ENCODE measurements around the gene AMPD2. TPM values are rescaled to one million over a fixed set of nuclear protein-coding genes. Genes with fewer than 3 reads are reported as not detected.

Gene AMPD2
- total and polyA plus RNA-seq, 9 of the 15 experiments (the other 6 are each of a cell fraction or from before 2014, with no cell fraction given): 2.0 to 77.7 (median 28.2) TPM

DNA sequence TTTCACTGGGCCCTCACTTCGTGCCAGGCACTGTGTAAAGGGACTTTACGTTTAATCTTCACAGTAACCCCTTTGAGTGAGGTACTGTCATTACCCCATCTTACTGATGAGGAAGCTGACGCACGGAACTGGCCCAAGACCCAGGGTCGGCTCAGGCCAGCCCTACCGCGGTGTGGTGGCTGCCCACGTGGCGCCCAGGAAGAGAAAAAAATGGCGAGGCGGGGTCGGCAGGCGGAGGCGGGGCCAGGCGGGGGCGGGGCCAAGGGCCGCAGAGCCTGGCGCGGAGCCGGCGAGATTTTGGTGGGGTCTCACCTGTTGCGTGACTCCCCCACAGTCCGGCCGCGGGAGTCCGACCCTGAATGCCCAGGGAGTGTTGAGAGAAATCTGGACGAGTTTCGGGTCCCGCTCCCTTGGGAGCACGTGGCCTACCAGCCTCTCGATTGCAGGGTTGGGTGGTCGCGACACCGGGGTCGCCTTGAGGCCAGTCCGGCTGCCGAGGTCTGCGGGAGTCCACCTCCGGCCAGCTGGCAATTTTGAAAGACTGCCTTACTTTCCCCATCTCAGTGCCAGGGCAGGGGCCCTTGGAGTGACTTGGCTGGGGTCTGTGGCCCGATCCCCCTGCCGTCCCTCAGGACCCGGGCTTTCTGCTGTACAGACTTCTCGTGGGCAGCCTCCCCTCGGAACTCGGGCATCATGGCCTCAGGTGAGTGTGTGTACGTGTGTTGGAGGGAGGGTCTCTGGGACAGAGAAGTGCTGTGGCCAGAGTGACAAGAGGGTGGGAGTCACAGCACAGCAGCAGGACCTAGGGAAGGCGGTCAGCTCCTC lies at the start of gene AMPD2, which contains the start of gene GNAT2 (continued):
- 0 out of 2 replicates have a peak, but pooled peaks have one; percentile 31 for TF ChIP-seq ZBTB17 (CRISPR knock-in tag; IDR thresholded peaks at IDR 0.05)
- TF ChIP-seq POLR2AphosphoS2 (IDR thresholded peaks at IDR 0.05; ENCODE audit: low read length): no peak
- TF ChIP-seq, protein P1, sequence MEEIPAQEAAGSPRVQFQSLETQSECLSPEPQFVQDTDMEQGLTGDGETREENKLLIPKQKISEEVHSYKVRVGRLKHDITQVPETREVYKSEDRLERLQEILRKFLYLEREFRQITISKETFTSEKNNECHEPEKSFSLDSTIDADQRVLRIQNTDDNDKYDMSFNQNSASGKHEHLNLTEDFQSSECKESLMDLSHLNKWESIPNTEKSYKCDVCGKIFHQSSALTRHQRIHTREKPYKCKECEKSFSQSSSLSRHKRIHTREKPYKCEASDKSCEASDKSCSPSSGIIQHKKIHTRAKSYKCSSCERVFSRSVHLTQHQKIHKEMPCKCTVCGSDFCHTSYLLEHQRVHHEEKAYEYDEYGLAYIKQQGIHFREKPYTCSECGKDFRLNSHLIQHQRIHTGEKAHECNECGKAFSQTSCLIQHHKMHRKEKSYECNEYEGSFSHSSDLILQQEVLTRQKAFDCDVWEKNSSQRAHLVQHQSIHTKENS (CRISPR knock-in tag; IDR thresholded peaks at IDR 0.05): no peak
- TF ChIP-seq ZNF41 (CRISPR knock-in tag; conservative IDR thresholded peaks at IDR 0.05): no peak
- TF ChIP-seq COPS2 (conservative IDR thresholded peaks at IDR 0.05): no peak
- no peak for TF ChIP-seq MTA2 (IDR thresholded peaks at IDR 0.05; ENCODE audit: low read depth)
- TF ChIP-seq CREB3L1 (IDR thresholded peaks at IDR 0.05; ENCODE audit: borderline replicate concordance, low read depth): peak; percentile 98
- no peak for TF ChIP-seq ZNF274 (IDR thresholded peaks at IDR 0.05; ENCODE audit: borderline replicate concordance, low read depth, low read length)
- no peak for TF ChIP-seq ZNF316 (IDR thresholded peaks at IDR 0.05)
- TF ChIP-seq ZNF696 (CRISPR knock-in tag; conservative IDR thresholded peaks at IDR 0.05): no peak
- TF ChIP-seq, protein P2, sequence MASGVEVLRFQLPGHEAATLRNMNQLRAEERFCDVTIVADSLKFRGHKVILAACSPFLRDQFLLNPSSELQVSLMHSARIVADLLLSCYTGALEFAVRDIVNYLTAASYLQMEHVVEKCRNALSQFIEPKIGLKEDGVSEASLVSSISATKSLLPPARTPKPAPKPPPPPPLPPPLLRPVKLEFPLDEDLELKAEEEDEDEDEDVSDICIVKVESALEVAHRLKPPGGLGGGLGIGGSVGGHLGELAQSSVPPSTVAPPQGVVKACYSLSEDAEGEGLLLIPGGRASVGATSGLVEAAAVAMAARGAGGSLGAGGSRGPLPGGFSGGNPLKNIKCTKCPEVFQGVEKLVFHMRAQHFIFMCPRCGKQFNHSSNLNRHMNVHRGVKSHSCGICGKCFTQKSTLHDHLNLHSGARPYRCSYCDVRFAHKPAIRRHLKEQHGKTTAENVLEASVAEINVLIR (CRISPR knock-in tag; IDR thresholded peaks at IDR 0.05): no peak
- TF ChIP-seq NCOA2 (IDR thresholded peaks at IDR 0.05; ENCODE audit: partially characterized antibody in 2 of 2): no peak
- no peak for TF ChIP-seq TARDBP (IDR thresholded peaks at IDR 0.05)
- TF ChIP-seq ARID2 (IDR thresholded peaks at IDR 0.05): no peak
- no peak for TF ChIP-seq BRF1 (IDR thresholded peaks at IDR 0.05; ENCODE audit: borderline replicate concordance, extremely low read depth, insufficient read length)
- TF ChIP-seq ZNF408 (CRISPR knock-in tag; IDR thresholded peaks at IDR 0.05; ENCODE audit: low read depth): no peak
- no peak for TF ChIP-seq NFYB (IDR thresholded peaks at IDR 0.05; ENCODE audit: extremely low read depth, insufficient read length)
- no peak for TF ChIP-seq ZNF140 (CRISPR knock-in tag; IDR thresholded peaks at IDR 0.05)
